Neural cell (in vitro differentiated cells): ENCODE results near the gene ROBO3. TPM values are rescaled to one million over a fixed set of nuclear protein-coding genes. Genes with fewer than 3 reads are reported as not detected.

Experiments used
- H2AFZ ChIP-seq: fragments of 200-600, 300-800 bp; sonication (generic), shearing (Covaris generic); 2 replicates; pipeline ENCODE4 v1.6.0; 2014; ENCODE audit warnings: low read depth, mild to moderate bottlenecking, antibody characterized with exemption, low read length, moderate library complexity
- H3F3A ChIP-seq: fragments of 200-600 bp; shearing (Covaris generic); 2 replicates; pipeline ENCODE4 v1.6.1; 2016; ENCODE audit warnings: mild to moderate bottlenecking, moderate library complexity, mixed read lengths, antibody characterized with exemption, low read length; ENCODE audit not compliant: insufficient read depth, poor library complexity, severe bottlenecking
- H3K27ac ChIP-seq: fragments of 200-600, 300-800 bp; sonication (generic), shearing (Covaris generic); 2 replicates; pipeline ENCODE4 v1.5.1; 2014; ENCODE audit warnings: mild to moderate bottlenecking, low read length, moderate library complexity
- H3K27me3 ChIP-seq: fragments of 300-800, 200-600 bp; sonication (generic), shearing (Covaris generic); 2 replicates; pipeline ENCODE4 v1.6.0; 2014; ENCODE audit warnings: mild to moderate bottlenecking, low read depth, low read length, moderate library complexity; ENCODE audit not compliant: insufficient read depth
- H3K36me3 ChIP-seq: fragments of 300-800, 200-600 bp; sonication (generic), shearing (Covaris generic); 2 replicates; pipeline ENCODE4 v1.5.1; 2014; ENCODE audit warnings: mild to moderate bottlenecking, antibody characterized with exemption, low read length, moderate library complexity; ENCODE audit not compliant: insufficient read depth
- H3K4me2 ChIP-seq: fragments of 300-800, 200-600 bp; sonication (generic), shearing (Covaris generic); 2 replicates; pipeline ENCODE4 v1.6.0; 2014; ENCODE audit warnings: mild to moderate bottlenecking, low read length
- H3K4me3 ChIP-seq: fragments of 300-800, 200-600 bp; sonication (generic), shearing (Covaris generic); 2 replicates; pipeline ENCODE4 v1.5.1; 2014; ENCODE audit warnings: mild to moderate bottlenecking, low read length, moderate library complexity
- H3K79me2 ChIP-seq: fragments of 200-600 bp; shearing (Covaris generic); replicated peaks from 2 replicates; pipeline ENCODE4 v1.6.0; 2014; ENCODE audit warnings: mild to moderate bottlenecking, low read length, moderate library complexity; ENCODE audit not compliant: insufficient read depth
- H3K9ac ChIP-seq: fragments of 300-800, 200-600 bp; sonication (generic), shearing (Covaris generic); 2 replicates; pipeline ENCODE4 v1.6.1; 2016; ENCODE audit warnings: mild to moderate bottlenecking, low read length, mixed read lengths
- H3K9me2 ChIP-seq: fragments of 200-600 bp; shearing (Covaris generic); 2 replicates; pipeline ENCODE4 v1.6.1; 2016; ENCODE audit warnings: mild to moderate bottlenecking, low read length, mixed read lengths; ENCODE audit not compliant: insufficient read depth
- H3K9me3 ChIP-seq: fragments of 200-600, 300-800 bp; sonication (generic), shearing (Covaris generic); 2 replicates; pipeline ENCODE4 v1.6.1; 2016; ENCODE audit warnings: mild to moderate bottlenecking, mixed run types, low read length, moderate library complexity, mixed read lengths
- H4K20me1 ChIP-seq: fragments of 200-600 bp; shearing (Covaris generic); 2 replicates; pipeline ENCODE4 v1.6.1; 2016; ENCODE audit warnings: mild to moderate bottlenecking, mixed run types; ENCODE audit not compliant: insufficient read depth
- CTCF ChIP-seq: fragments of 450-650 bp; IDR thresholded peaks from 2 replicates; pipeline ENCODE4 v1.5.1; 2014; ENCODE audit warnings: antibody characterized with exemption, mild to moderate bottlenecking, moderate library complexity; ENCODE audit not compliant: poor library complexity, severe bottlenecking
- EP300 ChIP-seq: fragments of 450-650 bp; conservative IDR thresholded peaks from 2 replicates; pipeline ENCODE4 v1.6.1; 2014; ENCODE audit warnings: antibody characterized with exemption, mild to moderate bottlenecking, moderate library complexity; ENCODE audit not compliant: poor library complexity, severe bottlenecking
- EZH2 ChIP-seq: fragments of 200-600, 300-800 bp; shearing (Covaris generic), sonication (generic); IDR thresholded peaks from 2 replicates; pipeline ENCODE4 v1.6.1; 2014; ENCODE audit warnings: antibody characterized with exemption, low read length, borderline replicate concordance, mild to moderate bottlenecking; ENCODE audit not compliant: insufficient read depth, poor library complexity, severe bottlenecking
- MXI1 ChIP-seq: fragments of 450-650 bp; conservative IDR thresholded peaks from 2 replicates; pipeline ENCODE4 v1.6.1; 2014; ENCODE audit warnings: antibody characterized with exemption, mild to moderate bottlenecking; ENCODE audit not compliant: poor library complexity, severe bottlenecking
- POLR2AphosphoS5 ChIP-seq: IDR thresholded peaks from 2 replicates; pipeline ENCODE4 v1.6.1; 2012
- RAD21 ChIP-seq: fragments of 450-650 bp; conservative IDR thresholded peaks from 2 replicates; pipeline ENCODE4 v1.6.1; 2014; ENCODE audit warnings: antibody characterized with exemption, mild to moderate bottlenecking, moderate library complexity
- REST ChIP-seq: IDR thresholded peaks from 2 replicates; pipeline ENCODE4 v1.6.1; 2012; ENCODE audit warnings: borderline replicate concordance
- SMC3 ChIP-seq: fragments of 450-650 bp; conservative IDR thresholded peaks from 2 replicates; pipeline ENCODE4 v1.6.1; 2014; ENCODE audit warnings: antibody characterized with exemption, mild to moderate bottlenecking, moderate library complexity; ENCODE audit not compliant: poor library complexity
- TAF1 ChIP-seq: IDR thresholded peaks from 2 replicates; pipeline ENCODE4 v1.6.1; 2012; ENCODE audit warnings: low read depth
- polyA plus RNA-seq: library from polyadenylated mRNA; depleted of rRNA; stranded (reverse); fragments of >200 nt; gene quantifications from 2 replicates; pipeline ENCODE4 v1.2.3, GENCODE V29; 2014

The ROBO3 gene
- polyA plus RNA-seq, 1 donor from 2014 or later, result 12.8 TPM

- no peak overlapping the region for H3K4me2 ChIP-seq
- no peaks in the 10 kb centered on the region for H3K79me2 ChIP-seq
- no peaks in the 10 kb centered on the region for H4K20me1 ChIP-seq
- H3K9me2 ChIP-seq, result no peaks in the 10 kb centered on the region
- no peak for TF ChIP-seq EP300
- TF ChIP-seq POLR2AphosphoS5, result no peak
- no peak for TF ChIP-seq MXI1
- H3K4me3 ChIP-seq, result no peak overlapping the region
- H2AFZ ChIP-seq, result no peak overlapping the region
- H3K9ac ChIP-seq, result no peak overlapping the region
- H3K27ac ChIP-seq, result no peak overlapping the region
- H3K36me3 ChIP-seq, result no peaks in the 10 kb centered on the region
- H3K27me3 ChIP-seq, result peaks cover 18% of the 10 kb centered on the region
- no peaks in the 10 kb centered on the region for H3F3A ChIP-seq
- no peaks in the 10 kb centered on the region for H3K9me3 ChIP-seq
These were observed 57.6 kb downstream of the ROBO3 start for GRCh38 chr11:124922831-124923230.

- Histone ChIP-seq H3K9ac (no peak overlapping the region), H3K36me3 (no peaks in the 10 kb centered on the region), H4K20me1 (no peaks in the 10 kb centered on the region), H3F3A (no peaks in the 10 kb centered on the region), H3K27ac (no peak overlapping the region), H2AFZ (no peak overlapping the region), H3K4me2 (no peak overlapping the region), H3K27me3 (peaks cover 18% of the 10 kb centered on the region), H3K4me3 (no peak overlapping the region), H3K9me2 (no peaks in the 10 kb centered on the region), H3K79me2 (no peaks in the 10 kb centered on the region), H3K9me3 (no peaks in the 10 kb centered on the region)
- TF ChIP-seq SMC3 (no peak), TAF1 (no peak), MXI1 (no peak), RAD21 (no peak), EZH2 (no peak), EP300 (no peak), CTCF (no peak), POLR2AphosphoS5 (no peak), REST (no peak)
These were observed 58.1 kb downstream of the ROBO3 start for GRCh38 chr11:124923296-124923695.
